ENCODE results near the gene HGS.

Gene HGS

GRCh38 chr17:81713556-81714411 is 30.0 kb downstream of the HGS start:
- TF ChIP-seq CTCF (IDR thresholded peaks at IDR 0.05; ENCODE audit: low read depth, low read length) = no peak
- no peak for DNase-seq (ENCODE audit: extremely low read depth, low read depth)

DNA sequence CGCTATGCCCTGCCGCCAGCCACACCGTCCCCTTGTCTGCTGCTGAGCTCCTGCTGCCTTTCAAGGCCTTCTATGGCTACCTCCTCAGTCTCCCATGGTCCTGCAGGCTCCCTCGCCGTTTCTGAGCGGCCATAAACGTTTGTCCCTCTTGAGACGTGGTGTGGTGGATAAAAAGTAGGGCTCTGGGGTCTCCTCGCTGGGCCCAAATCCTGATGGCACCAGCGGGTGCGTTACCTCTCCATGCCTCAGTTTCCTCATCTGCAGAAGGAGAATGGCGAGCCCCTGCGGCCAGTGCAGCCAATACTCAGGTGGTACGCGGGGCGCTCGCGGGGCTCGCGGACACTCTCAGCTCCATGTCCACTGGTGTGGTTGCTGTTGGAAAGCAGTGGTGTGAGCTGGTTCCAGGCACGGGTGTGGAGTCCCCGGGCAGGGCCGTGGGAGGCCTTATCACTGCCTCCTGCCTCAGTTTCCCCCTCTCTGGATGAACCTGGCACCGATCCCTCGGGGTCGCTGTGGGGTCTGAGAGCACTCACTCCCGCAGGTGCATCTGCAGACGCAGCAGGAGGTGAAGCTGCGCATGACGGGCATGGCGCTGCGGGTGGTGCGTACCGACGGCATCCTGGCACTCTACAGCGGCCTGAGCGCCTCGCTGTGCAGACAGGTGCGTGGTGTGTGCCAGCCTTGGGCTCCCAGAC is 30.7 kb downstream of the HGS start:
- DNase-seq (ENCODE audit: extremely low read depth, low read depth) = no peak
- TF ChIP-seq CTCF (IDR thresholded peaks at IDR 0.05; ENCODE audit: low read depth, low read length) = no peak

DNA sequence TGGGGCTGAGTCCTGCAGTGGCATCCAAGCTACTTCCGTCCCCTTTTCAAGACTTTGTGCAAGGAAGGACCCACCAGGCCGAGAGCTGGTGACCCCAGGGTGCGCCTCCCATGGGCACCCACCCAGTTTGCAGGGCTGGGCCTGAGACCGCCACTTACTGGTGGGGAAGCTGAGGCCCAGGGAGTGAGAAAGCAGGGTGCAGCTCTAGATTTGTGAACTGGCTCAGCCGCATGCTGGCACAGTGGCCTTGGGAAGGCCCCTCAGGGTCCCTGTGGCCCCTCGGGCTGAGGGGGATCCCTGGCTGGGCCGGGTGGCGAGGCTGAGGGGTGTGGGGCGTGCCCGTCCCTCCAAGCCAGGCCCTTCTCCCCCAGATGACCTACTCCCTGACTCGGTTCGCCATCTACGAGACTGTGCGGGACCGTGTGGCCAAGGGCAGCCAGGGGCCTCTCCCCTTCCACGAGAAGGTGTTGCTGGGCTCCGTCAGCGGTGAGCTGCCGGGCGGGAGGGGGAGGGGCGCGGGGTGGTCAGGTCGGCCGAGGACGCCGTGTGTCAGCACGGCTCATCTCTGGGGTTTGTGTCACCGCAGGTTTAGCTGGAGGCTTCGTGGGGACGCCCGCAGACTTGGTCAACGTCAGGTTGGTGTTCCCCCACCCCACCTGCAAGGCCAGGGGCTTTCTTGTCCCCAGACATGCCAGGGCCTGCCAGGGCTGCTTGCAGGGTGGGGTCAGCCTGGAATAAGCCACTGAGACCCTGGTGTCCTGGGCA is 31.5 kb downstream of the HGS start:
- TF ChIP-seq CTCF (IDR thresholded peaks at IDR 0.05; ENCODE audit: low read depth, low read length) = no peak
- no peak for DNase-seq (ENCODE audit: extremely low read depth, low read depth)

DNA sequence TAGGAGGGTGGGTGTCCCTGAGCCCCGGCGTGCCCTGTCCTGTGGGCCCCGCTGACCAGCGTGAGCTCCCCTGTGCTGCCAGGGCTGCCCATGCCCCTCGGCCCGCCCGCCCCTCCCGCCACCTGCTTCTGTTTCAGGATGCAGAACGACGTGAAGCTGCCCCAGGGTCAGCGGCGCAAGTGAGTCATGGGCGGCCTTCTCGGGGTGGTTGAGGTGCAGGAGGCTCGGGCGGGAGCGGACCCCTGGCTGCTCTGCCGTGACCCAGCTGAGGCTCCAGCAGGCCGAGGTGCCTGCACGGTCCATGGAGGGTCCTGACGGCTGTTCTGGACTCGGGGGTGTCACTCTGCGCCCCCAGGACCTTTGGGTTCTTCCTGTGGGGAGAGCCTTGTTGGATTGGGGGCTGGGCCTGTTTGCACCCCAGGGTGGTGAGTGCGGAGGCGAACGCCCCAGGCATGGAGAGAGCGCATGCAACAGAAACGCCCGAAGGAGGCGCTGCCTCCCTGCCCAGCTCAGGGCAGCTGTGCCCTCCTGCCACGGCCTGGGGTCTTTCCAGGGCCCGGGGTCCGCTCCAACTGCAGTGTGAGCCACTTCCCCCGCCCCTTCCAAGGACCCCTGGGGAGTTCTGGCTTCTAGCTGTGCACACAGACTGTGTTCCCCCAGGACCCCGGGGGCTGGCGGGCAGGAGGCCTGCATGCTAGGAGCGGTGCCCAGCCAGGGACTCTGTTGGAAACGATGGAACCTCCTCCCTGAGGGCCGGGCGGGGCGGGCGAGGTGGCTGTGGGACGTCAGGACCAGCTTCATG is 32.3 kb downstream of the HGS start:
- no peak for TF ChIP-seq CTCF (IDR thresholded peaks at IDR 0.05; ENCODE audit: low read depth, low read length)
- DNase-seq (ENCODE audit: extremely low read depth, low read depth) = no peak

- no peak for TF ChIP-seq CTCF (IDR thresholded peaks at IDR 0.05; ENCODE audit: low read depth, low read length)
- no peak for DNase-seq (ENCODE audit: extremely low read depth, low read depth)
These were observed 32.8 kb downstream of the HGS start for GRCh38 chr17:81716674-81716996.

GRCh38 chr17:81717049-81717765 is 33.4 kb downstream of the HGS start:
- no peak for DNase-seq (ENCODE audit: extremely low read depth, low read depth)
- no peak for TF ChIP-seq CTCF (IDR thresholded peaks at IDR 0.05; ENCODE audit: low read depth, low read length)
